Measurements from ENCODE around the gene ARHGEF7.

ARHGEF7 gene

GRCh38 chr13:111239764-111240670 is 124.9 kb downstream of the ARHGEF7 start:
- no peak for TF ChIP-seq CTCF (IDR thresholded peaks at IDR 0.05; ENCODE audit: control insufficient read depth, extremely low read depth, insufficient read depth)
- no peak for DNase-seq (ENCODE audit: low read depth)
- H3K4me3 ChIP-seq (ENCODE audit: low read depth, low read length): no peak overlapping the region

- TF ChIP-seq CTCF (IDR thresholded peaks at IDR 0.05; ENCODE audit: control insufficient read depth, extremely low read depth, insufficient read depth): no peak
- DNase-seq (ENCODE audit: low read depth): no peak
- no peak overlapping the region for H3K4me3 ChIP-seq (ENCODE audit: low read depth, low read length)
Observed at GRCh38 chr13:111241006-111241755, 126.1 kb downstream of the ARHGEF7 start.

- no peak for DNase-seq (ENCODE audit: low read depth)
- no peak for TF ChIP-seq CTCF (IDR thresholded peaks at IDR 0.05; ENCODE audit: control insufficient read depth, extremely low read depth, insufficient read depth)
- H3K4me3 ChIP-seq (ENCODE audit: low read depth, low read length): no peak overlapping the region
Observed at GRCh38 chr13:111241862-111242261, 126.8 kb downstream of the ARHGEF7 start.

GRCh38 chr13:111242585-111242984 is 127.5 kb downstream of the ARHGEF7 start:
- no peak for DNase-seq (ENCODE audit: low read depth)
- no peak for TF ChIP-seq CTCF (IDR thresholded peaks at IDR 0.05; ENCODE audit: control insufficient read depth, extremely low read depth, insufficient read depth)
- H3K4me3 ChIP-seq (ENCODE audit: low read depth, low read length): no peak overlapping the region

GRCh38 chr13:111243981-111244380 is 128.9 kb downstream of the ARHGEF7 start:
- H3K4me3 ChIP-seq (ENCODE audit: low read depth, low read length): no peak overlapping the region
- TF ChIP-seq CTCF (IDR thresholded peaks at IDR 0.05; ENCODE audit: control insufficient read depth, extremely low read depth, insufficient read depth): no peak
- DNase-seq (ENCODE audit: low read depth): peak; percentile 71

- H3K4me3 ChIP-seq (ENCODE audit: low read depth, low read length): no peak overlapping the region
- no peak for TF ChIP-seq CTCF (IDR thresholded peaks at IDR 0.05; ENCODE audit: control insufficient read depth, extremely low read depth, insufficient read depth)
- DNase-seq (ENCODE audit: low read depth): no peak
Observed at GRCh38 chr13:111245576-111246384, 130.7 kb downstream of the ARHGEF7 start.

All from LNCaP clone FGC (cell line).